Fibroblast of mammary gland (primary cell): ENCODE data around the gene GABRA4.

ENCODE experiments used
- DNase-seq: peaks from one replicate; pipeline ENCODE4 v3.0.0-alpha.2; 2010; ENCODE audit warnings: low read depth
- H3K4me3 ChIP-seq: 2 replicates; pipeline ENCODE4 v1.5.1; 2011; ENCODE audit warnings: low read depth, mild to moderate bottlenecking, low read length, moderate library complexity; ENCODE audit not compliant: control insufficient read depth
- CTCF ChIP-seq: conservative IDR thresholded peaks from 2 replicates; pipeline ENCODE4 v1.5.1; 2011; ENCODE audit warnings: low read depth, low read length, inconsistent platforms; ENCODE audit not compliant: control insufficient read depth, insufficient read depth

GABRA4 gene

GRCh38 chr4:46980851-46981250, 12.5 kb downstream of the GABRA4 start:
- no peak overlapping the region for H3K4me3 ChIP-seq
- no peak for DNase-seq
- TF ChIP-seq CTCF: no peak

GRCh38 chr4:46979726-46980125, 13.7 kb downstream of the GABRA4 start:
- TF ChIP-seq CTCF: no peak
- no peak overlapping the region for H3K4me3 ChIP-seq
- DNase-seq: no peak

- no peak overlapping the region for H3K4me3 ChIP-seq
- no peak for DNase-seq
- TF ChIP-seq CTCF: no peak
These were observed 14.1 kb downstream of the GABRA4 start for GRCh38 chr4:46979283-46979682.

GRCh38 chr4:46977245-46977644, 16.1 kb downstream of the GABRA4 start:
- no peak for DNase-seq
- no peak for TF ChIP-seq CTCF
- no peak overlapping the region for H3K4me3 ChIP-seq

- no peak for DNase-seq
- H3K4me3 ChIP-seq: no peak overlapping the region
- no peak for TF ChIP-seq CTCF
These were observed 17.4 kb downstream of the GABRA4 start for GRCh38 chr4:46975812-46976553.

- no peak overlapping the region for H3K4me3 ChIP-seq
- no peak for TF ChIP-seq CTCF
- DNase-seq: no peak
These were observed 18.4 kb downstream of the GABRA4 start for GRCh38 chr4:46974891-46975543.
